HL-60 (cell line): ENCODE data around the gene LAMA5.

Experiments used
- CTCF ChIP-seq: IDR thresholded peaks from one replicate; pipeline ENCODE4 v1.5.1; 2011; ENCODE audit warnings: low read length, control low read depth, inconsistent platforms; ENCODE audit not compliant: insufficient read depth
- POLR2AphosphoS5 ChIP-seq: IDR thresholded peaks from 2 replicates; pipeline ENCODE4 v1.6.1; 2012; ENCODE audit warnings: low read depth
- REST ChIP-seq: IDR thresholded peaks from 2 replicates; pipeline ENCODE4 v1.6.1; 2012; ENCODE audit warnings: low read depth; ENCODE audit not compliant: insufficient replicate concordance

GRCh38 chr20:62292108-62292507, 75.0 kb downstream of the LAMA5 start:
- no peak for TF ChIP-seq CTCF
- no peak for TF ChIP-seq REST
- TF ChIP-seq POLR2AphosphoS5 = no peak
